ENCODE results near the gene DCST2. TPM values are rescaled to one million over a fixed set of nuclear protein-coding genes. Genes with fewer than 3 reads are reported as not detected.
A peak's percentile ranks its signal among the peaks of the same experiment; 100 is the strongest.

Gene DCST2
- polyA plus RNA-seq, 2 of the 4 experiments (the other 2 are of a cell fraction) = 0.23 to 1.0 TPM

- ChIA-PET POLR2A (interaction anchor here (0.6 to 0.7 kb wide), 2 partner anchors 35 to 174 kb away, joined by 11 to 12 read pairs; no protein-coding TSS in a partner anchor), CTCF (no interaction called here)
- H3K27ac ChIP-seq = peak overlapping the region; percentile 67 to 100; a peak in 5 of 6 replicates
- no peak for DNase-seq (ENCODE audit: low read depth in 1 of 2, low spot score in 1 of 2)
- H3K4me3 ChIP-seq = no peak overlapping the region
- peak; percentile 13 for FAIRE-seq
- peak; percentile 40; the same call in 1 of the 2 replicates for TF ChIP-seq REST (IDR thresholded peaks at IDR 0.05)
- no peak for TF ChIP-seq HDAC2 (IDR thresholded peaks at IDR 0.05)
- H3K4me1 ChIP-seq = peaks cover 88% of the 10 kb centered on the region
- peak overlapping the region; percentile 59 for H3K4me2 ChIP-seq
- no peaks in the 10 kb centered on the region for H3K9me3 ChIP-seq
- ATAC-seq = no peak
- WGBS (ENCODE audit: missing lambda C conversion rate) = 82% methylated on average over 3 of the region's 3 CpGs
Measured at GRCh38 chr1:155012776-155013602, 20.6 kb downstream of the DCST2 start.

GRCh38 chr1:155012026-155012546 is 21.5 kb downstream of the DCST2 start:
- CTCF ChIA-PET = no interaction called here
- peak in 1 of 2 experiments; percentile 86 for DNase-seq (ENCODE audit: low read depth in 1 of 2, low spot score in 1 of 2)
- no peak overlapping the region for H3K4me3 ChIP-seq
- 22% methylated on average over 5 of the region's 9 CpGs for WGBS (ENCODE audit: missing lambda C conversion rate)
- H3K4me1 ChIP-seq = peaks cover 93% of the 10 kb centered on the region
- POLR2A ChIA-PET = interaction anchor here (0.6 kb wide), 1 partner anchor 10 kb away, joined by 4 read pairs; the partner anchor contains the start of gene ZBTB7B
- TF ChIP-seq USF2 (IDR thresholded peaks at IDR 0.05) (peak; percentile 60), MAX (IDR thresholded peaks at IDR 0.05) (peak; percentile 58), HEYL (CRISPR knock-in tag; IDR thresholded peaks at IDR 0.05) (no peak), E2F6 (IDR thresholded peaks at IDR 0.05; ENCODE audit: borderline replicate concordance, low read depth) (0 out of 2 replicates have a peak, but pooled peaks have one; percentile 43)
- peak overlapping the region; percentile 59 for H3K4me2 ChIP-seq
- peak overlapping the region; percentile 67 to 100 for H3K27ac ChIP-seq
- peak in 1 of 2 experiments; percentile 59; a peak in 3 of 6 replicates for ATAC-seq
- H3K9me3 ChIP-seq = no peaks in the 10 kb centered on the region
- FAIRE-seq = no peak

GRCh38 chr1:155011437-155012025 is 22.1 kb downstream of the DCST2 start:
- H3K9me3 ChIP-seq = no peaks in the 10 kb centered on the region
- H3K4me2 ChIP-seq = peak overlapping the region; percentile 59
- ChIA-PET POLR2A (no interaction called here), CTCF (interaction anchor here (1.3 kb wide), 1 partner anchor 73 kb away, joined by 3 read pairs; no protein-coding TSS in a partner anchor)
- TF ChIP-seq CBX8 (IDR thresholded peaks at IDR 0.05) (no peak), HOXB13 (CRISPR knock-in tag; IDR thresholded peaks at IDR 0.05; ENCODE audit: low read depth) (no peak), FOSL2 (IDR thresholded peaks at IDR 0.05) (no peak), FOSL2 (CRISPR knock-in tag; IDR thresholded peaks at IDR 0.05) (no peak), POLR2AphosphoS2 (conservative IDR thresholded peaks at IDR 0.05; ENCODE audit: low read length) (no peak), PHF8 (IDR thresholded peaks at IDR 0.05; ENCODE audit: borderline replicate concordance, low read depth) (no peak), KDM5A (IDR thresholded peaks at IDR 0.05) (no peak), FOSB (CRISPR knock-in tag; IDR thresholded peaks at IDR 0.05) (no peak)
- FAIRE-seq (no peak), ATAC-seq (no peak; a peak in 2 of 6 replicates), DNase-seq (ENCODE audit: low read depth in 1 of 2, low spot score in 1 of 2) (no peak)
- H3K4me3 ChIP-seq = no peak overlapping the region
- peaks cover 93% of the 10 kb centered on the region for H3K4me1 ChIP-seq
- peak overlapping the region; percentile 67 to 100 for H3K27ac ChIP-seq
- WGBS (ENCODE audit: missing lambda C conversion rate) = 93% methylated on average over 3 of the region's 6 CpGs

Data from A549 (cell line).